H1 (cell line): ENCODE data around the gene C5orf58. TPM values are rescaled to one million over a fixed set of nuclear protein-coding genes. Genes with fewer than 3 reads are reported as not detected.

Experiments used
- CREB1 ChIP-seq: IDR thresholded peaks from 2 replicates; pipeline ENCODE4 v1.6.1; 2012; ENCODE audit warnings: inconsistent platforms
- CTCF ChIP-seq, 3 experiments: IDR thresholded peaks; 1 replicate in 2 of 3; 2 replicates in 1 of 3; pipeline versions ENCODE4 v1.5.1 to v1.6.1; 2011; ENCODE audit warnings: low read length in 3 of 3, mild to moderate bottlenecking in 3 of 3, inconsistent platforms in 2 of 3, low read depth in 1 of 3, moderate library complexity in 1 of 3; ENCODE audit not compliant: insufficient read depth in 1 of 3; ENCODE audit errors: control extremely low read depth in 1 of 3
- GTF2F1 ChIP-seq: IDR thresholded peaks from 2 replicates; pipeline ENCODE4 v1.6.1; 2012; ENCODE audit warnings: low read depth, low read length, improper control_type of control experiment, borderline replicate concordance
- HDAC2 ChIP-seq, 2 experiments: fragments of 300-600 bp in 1 of 2; sonication (generic) in 1 of 2; IDR thresholded peaks; 2 replicates each; pipeline ENCODE4 v1.6.1; 2011 to 2012; ENCODE audit warnings: low read depth in 2 of 2, low read length in 2 of 2, mild to moderate bottlenecking in 2 of 2, moderate library complexity in 2 of 2, borderline replicate concordance in 1 of 2, inconsistent platforms in 1 of 2
- POLR2AphosphoS5 ChIP-seq: IDR thresholded peaks from 2 replicates; pipeline ENCODE4 v1.6.1; 2011; ENCODE audit warnings: low read depth, low read length
- RNF2 ChIP-seq: fragments of 200-900, 300-1000 bp; sonication (generic); IDR thresholded peaks from 2 replicates; pipeline ENCODE4 v1.7.1; 2016; ENCODE audit warnings: borderline replicate concordance, low read depth, mild to moderate bottlenecking, antibody characterized with exemption, low read length; ENCODE audit not compliant: poor library complexity, severe bottlenecking; ENCODE audit errors: missing control alignments
- polyA plus RNA-seq, 7 experiments: library from polyadenylated mRNA; depleted of rRNA in 3 of 7; stranded (reverse) in 5 of 7; unstranded in 2 of 7; fragments of >200 nt in 5 of 7; fragments of 200-250 nt in 2 of 7; gene quantifications; 1 replicate in 5 of 7; 2 replicates in 1 of 7; 4 replicates in 1 of 7; pipeline versions ENCODE4 v1.2.1 to v1.2.3, GENCODE V29; 2011 to 2013; ENCODE audit warnings: missing spikeins in 2 of 7, mixed read lengths in 2 of 7
- total RNA-seq: library from RNA; stranded (reverse); fragmentation: NEBNext Ultra II Directional; extraction: Animal tissue kit (Norgen Biotek cat#: 25700); gene quantifications from 2 replicates; pipeline ENCODE4 v1.2.1, GENCODE V29; 2021

Gene C5orf58
- total and polyA plus RNA-seq, 2 of the 8 experiments (the other 6 are each of a cell fraction or from before 2014, with no cell fraction given) = 0.24 to 1.6 TPM

GRCh38 chr5:170268884-170269283, 36.1 kb downstream of the C5orf58 start (continued):
- no peak for TF ChIP-seq CTCF (IDR thresholded peaks at IDR 0.05; ENCODE audit: control extremely low read depth in 1 of 3, insufficient read depth in 1 of 3, low read depth in 1 of 3, low read length in 3 of 3)
- TF ChIP-seq POLR2AphosphoS5 = no peak
- no peak for TF ChIP-seq RNF2
- no peak for TF ChIP-seq GTF2F1
- no peak for TF ChIP-seq CREB1
- TF ChIP-seq HDAC2 (IDR thresholded peaks at IDR 0.05; ENCODE audit: borderline replicate concordance in 1 of 2, low read depth in 2 of 2, low read length in 2 of 2) = no peak
